T-helper 9 cell (primary cell): ENCODE measurements around the gene SPHKAP.
"Not testable (repeated sequence)": the region's sequence is repeated elsewhere in the genome, so short reads cannot be mapped to it uniquely, and the experiment has no call there.

Experiments used
- DNase-seq: peaks from one replicate; pipeline ENCODE4 v3.0.0-alpha.2; 2020

Gene SPHKAP

GRCh38 chr2:228017784-228018183 lies 163.7 kb downstream of the SPHKAP start:
- no peak for DNase-seq

GRCh38 chr2:228016402-228016801 lies 165.1 kb downstream of the SPHKAP start:
- no peak for DNase-seq

- DNase-seq, result no peak
These were observed 165.7 kb downstream of the SPHKAP start for GRCh38 chr2:228015741-228016140.

GRCh38 chr2:227996366-227996765 lies 185.1 kb downstream of the SPHKAP start:
- no peak for DNase-seq

- no peak for DNase-seq
These were observed 190.6 kb downstream of the SPHKAP start for GRCh38 chr2:227990937-227991336.

- DNase-seq, result no peak
These were observed 208.2 kb downstream of the SPHKAP start for GRCh38 chr2:227973241-227973640.

GRCh38 chr2:227971619-227972230 lies 209.8 kb downstream of the SPHKAP start:
- DNase-seq, result no peak

- DNase-seq, result no peak
These were observed 221.2 kb downstream of the SPHKAP start for GRCh38 chr2:227960317-227960716.

- DNase-seq, result no peak
These were observed 238.5 kb downstream of the SPHKAP start for GRCh38 chr2:227942965-227943364.

GRCh38 chr2:227942021-227942420 lies 239.5 kb downstream of the SPHKAP start:
- DNase-seq, result no peak

GRCh38 chr2:227939271-227940027 lies 242.0 kb downstream of the SPHKAP start:
- DNase-seq, result no peak

- not testable (repeated sequence) for DNase-seq
These were observed 245.2 kb downstream of the SPHKAP start for GRCh38 chr2:227936249-227936648.

GRCh38 chr2:227933884-227934283 lies 247.6 kb downstream of the SPHKAP start:
- no peak for DNase-seq

GRCh38 chr2:227932403-227932802 lies 249.1 kb downstream of the SPHKAP start:
- DNase-seq, result no peak

GRCh38 chr2:227932001-227932400 lies 249.5 kb downstream of the SPHKAP start:
- DNase-seq, result no peak
